ENCODE measurements around the gene PSME3IP1.

Gene PSME3IP1

GRCh38 chr16:57145046-57146021 lies 40.5 kb downstream of the PSME3IP1 start:
- Histone ChIP-seq H3K9ac (ENCODE audit: low read length) (no peak overlapping the region), H3K27me3 (ENCODE audit: low read depth, low read length) (no peaks in the 10 kb centered on the region), H3K27ac (ENCODE audit: low read length) (no peak overlapping the region), H2AFZ (ENCODE audit: low read depth, low read length) (no peak overlapping the region), H3K4me2 (ENCODE audit: low read length) (no peak overlapping the region), H3K9me3 (ENCODE audit: insufficient read depth, low read length) (no peaks in the 10 kb centered on the region), H4K20me1 (ENCODE audit: insufficient read depth, low read length) (no peaks in the 10 kb centered on the region), H3K79me2 (ENCODE audit: low read length) (no peaks in the 10 kb centered on the region), H3K36me3 (replicated peaks; ENCODE audit: low read depth, low read length) (no peaks in the 10 kb centered on the region), H3K4me1 (ENCODE audit: low read length) (no peaks in the 10 kb centered on the region), H3K4me3 (ENCODE audit: low read length) (no peak overlapping the region)
- TF ChIP-seq EZH2phosphoT487 (IDR thresholded peaks at IDR 0.05; ENCODE audit: low read depth): no peak
- no peak for TF ChIP-seq CTCF (IDR thresholded peaks at IDR 0.05; ENCODE audit: low read depth, low read length)

GRCh38 chr16:57144027-57144426 lies 41.8 kb downstream of the PSME3IP1 start:
- no peak overlapping the region for H2AFZ ChIP-seq (ENCODE audit: low read depth, low read length)
- no peak for TF ChIP-seq EZH2phosphoT487 (IDR thresholded peaks at IDR 0.05; ENCODE audit: low read depth)
- no peak for TF ChIP-seq CTCF (IDR thresholded peaks at IDR 0.05; ENCODE audit: low read depth, low read length)
- H3K4me3 ChIP-seq (ENCODE audit: low read length): no peak overlapping the region
- H4K20me1 ChIP-seq (ENCODE audit: insufficient read depth, low read length): no peaks in the 10 kb centered on the region
- H3K4me1 ChIP-seq (ENCODE audit: low read length): no peaks in the 10 kb centered on the region
- no peaks in the 10 kb centered on the region for H3K79me2 ChIP-seq (ENCODE audit: low read length)
- H3K36me3 ChIP-seq (replicated peaks; ENCODE audit: low read depth, low read length): no peaks in the 10 kb centered on the region
- H3K27me3 ChIP-seq (ENCODE audit: low read depth, low read length): no peaks in the 10 kb centered on the region
- no peaks in the 10 kb centered on the region for H3K9me3 ChIP-seq (ENCODE audit: insufficient read depth, low read length)
- no peak overlapping the region for H3K4me2 ChIP-seq (ENCODE audit: low read length)
- H3K27ac ChIP-seq (ENCODE audit: low read length): no peak overlapping the region
- H3K9ac ChIP-seq (ENCODE audit: low read length): no peak overlapping the region

- no peaks in the 10 kb centered on the region for H3K36me3 ChIP-seq (replicated peaks; ENCODE audit: low read depth, low read length)
- no peaks in the 10 kb centered on the region for H3K9me3 ChIP-seq (ENCODE audit: insufficient read depth, low read length)
- no peak overlapping the region for H3K4me3 ChIP-seq (ENCODE audit: low read length)
- H2AFZ ChIP-seq (ENCODE audit: low read depth, low read length): no peak overlapping the region
- H4K20me1 ChIP-seq (ENCODE audit: insufficient read depth, low read length): no peaks in the 10 kb centered on the region
- no peaks in the 10 kb centered on the region for H3K79me2 ChIP-seq (ENCODE audit: low read length)
- H3K4me1 ChIP-seq (ENCODE audit: low read length): no peaks in the 10 kb centered on the region
- no peak overlapping the region for H3K9ac ChIP-seq (ENCODE audit: low read length)
- H3K27ac ChIP-seq (ENCODE audit: low read length): no peak overlapping the region
- no peak for TF ChIP-seq EZH2phosphoT487 (IDR thresholded peaks at IDR 0.05; ENCODE audit: low read depth)
- TF ChIP-seq CTCF (IDR thresholded peaks at IDR 0.05; ENCODE audit: low read depth, low read length): no peak
- H3K27me3 ChIP-seq (ENCODE audit: low read depth, low read length): no peaks in the 10 kb centered on the region
- no peak overlapping the region for H3K4me2 ChIP-seq (ENCODE audit: low read length)
Measured at GRCh38 chr16:57143149-57143921, 42.5 kb downstream of the PSME3IP1 start.

Measured in OCI-LY3 (cell line).